Activated gamma-delta T cell treated with Interleukin-2 at 50 U/mL for 16 hours (primary cell): ENCODE data around the gene ABLIM1.
"Not testable (repeated sequence)": the region's sequence is repeated elsewhere in the genome, so short reads cannot be mapped to it uniquely, and the experiment has no call there.

ENCODE experiments used
- DNase-seq: peaks from one replicate; pipeline ENCODE4 v3.0.0-alpha.2; 2020

Gene ABLIM1

DNA sequence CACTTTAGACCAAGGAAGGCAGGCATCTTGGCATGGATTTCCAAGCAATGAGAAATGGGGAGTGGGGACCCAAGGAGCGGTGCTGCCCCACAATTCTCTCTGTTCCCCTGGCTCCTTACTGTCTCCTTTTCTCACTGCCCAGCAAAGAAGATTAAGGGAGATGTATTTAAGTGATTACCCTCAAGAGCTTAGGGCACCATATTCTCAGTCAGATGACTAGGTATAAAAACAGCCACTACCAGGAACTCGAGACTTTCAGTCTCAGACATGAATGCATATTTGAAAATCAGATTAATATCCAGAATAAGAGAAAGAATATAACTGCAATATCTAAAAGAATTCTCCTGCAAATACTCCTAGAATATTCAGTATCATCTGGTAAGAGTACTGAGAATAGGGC is at the start of gene ABLIM1:
ABLIM1 (minus strand) TSS at position 101 of the 400 bp plus-strand sequence; CDS start at position 26, 75 bp downstream.
- no peak for DNase-seq

DNA sequence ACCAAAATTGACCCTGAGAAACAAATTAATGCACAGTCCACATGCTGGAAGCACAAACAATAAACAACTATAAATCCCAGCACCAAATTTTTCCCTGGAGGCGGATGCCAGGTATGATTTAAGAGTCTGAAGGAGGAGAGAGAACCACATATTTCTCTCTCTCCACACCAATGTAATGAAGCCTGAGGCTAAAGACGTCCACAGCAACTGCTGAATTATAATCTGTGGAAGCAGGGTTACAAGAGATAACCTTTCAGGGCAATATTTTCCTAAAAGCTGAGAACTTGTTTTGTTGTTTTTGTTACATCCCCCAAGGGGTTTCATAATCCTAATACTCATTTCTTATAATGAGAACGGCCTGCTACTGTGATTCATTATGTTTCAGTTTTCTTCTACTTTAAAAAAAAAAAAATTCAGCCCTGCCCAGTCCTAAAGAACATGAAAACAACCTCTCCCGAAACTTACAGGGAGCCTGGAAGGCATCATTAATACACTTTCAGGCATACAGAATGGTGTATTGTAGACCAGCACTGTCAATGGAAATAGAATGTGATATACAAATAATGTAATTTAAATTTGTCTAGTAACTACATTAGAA is 48.5 kb upstream of the ABLIM1 start:
- no peak for DNase-seq

DNA sequence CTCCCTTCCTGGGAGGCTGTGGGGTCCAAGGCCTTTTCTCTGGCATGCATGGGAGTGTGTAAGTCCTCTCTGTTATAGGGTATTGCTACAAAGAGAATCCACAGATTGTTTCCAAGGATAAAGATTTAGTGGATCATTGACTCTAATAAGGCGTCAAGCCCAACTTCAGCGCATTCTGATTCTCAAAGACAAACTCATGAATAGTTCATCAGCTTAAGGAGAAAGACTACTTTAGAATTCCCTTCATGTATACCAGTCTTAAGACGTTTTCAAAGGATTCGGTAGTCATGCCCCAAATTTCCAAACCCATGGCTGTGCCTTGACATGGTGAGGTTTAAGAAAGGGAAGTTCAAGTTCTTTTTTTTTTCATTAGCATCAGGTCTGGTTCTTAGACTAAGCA is 46.6 kb upstream of the ABLIM1 start:
- DNase-seq, result no peak

DNA sequence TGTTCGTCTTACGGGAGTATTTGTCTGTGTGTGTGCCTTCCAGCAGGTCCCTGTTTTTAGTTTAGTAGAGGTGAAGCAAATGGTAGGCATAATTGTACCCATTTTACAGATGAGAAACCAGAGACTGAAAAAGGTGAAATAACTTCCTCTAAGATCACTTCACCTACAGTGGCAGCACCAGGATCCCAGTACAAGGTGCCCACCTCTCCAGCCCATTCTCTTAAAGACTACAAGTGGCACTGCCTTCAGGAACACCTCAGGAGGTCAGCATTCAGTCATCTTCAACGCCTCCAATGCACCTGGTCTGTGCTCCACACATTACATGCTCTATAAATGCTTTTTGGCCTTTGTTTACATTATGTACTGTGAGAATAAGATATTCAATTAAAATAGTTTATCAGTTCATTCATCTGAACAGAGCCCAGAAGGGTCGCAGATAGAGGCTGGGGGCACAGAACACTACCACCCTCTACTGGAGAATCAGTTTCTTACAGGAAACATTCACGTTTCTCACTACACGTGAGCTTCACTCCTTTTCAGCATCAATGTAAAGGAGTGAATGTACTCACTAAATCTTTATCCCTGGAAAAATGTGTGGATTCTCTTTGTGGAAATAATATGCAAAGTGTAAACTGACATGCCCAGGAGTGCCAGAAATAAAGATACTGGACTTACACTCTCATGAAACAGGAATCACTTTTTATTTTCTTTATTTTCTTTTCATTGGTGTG is 45.5 kb upstream of the ABLIM1 start:
- no peak for DNase-seq

DNA sequence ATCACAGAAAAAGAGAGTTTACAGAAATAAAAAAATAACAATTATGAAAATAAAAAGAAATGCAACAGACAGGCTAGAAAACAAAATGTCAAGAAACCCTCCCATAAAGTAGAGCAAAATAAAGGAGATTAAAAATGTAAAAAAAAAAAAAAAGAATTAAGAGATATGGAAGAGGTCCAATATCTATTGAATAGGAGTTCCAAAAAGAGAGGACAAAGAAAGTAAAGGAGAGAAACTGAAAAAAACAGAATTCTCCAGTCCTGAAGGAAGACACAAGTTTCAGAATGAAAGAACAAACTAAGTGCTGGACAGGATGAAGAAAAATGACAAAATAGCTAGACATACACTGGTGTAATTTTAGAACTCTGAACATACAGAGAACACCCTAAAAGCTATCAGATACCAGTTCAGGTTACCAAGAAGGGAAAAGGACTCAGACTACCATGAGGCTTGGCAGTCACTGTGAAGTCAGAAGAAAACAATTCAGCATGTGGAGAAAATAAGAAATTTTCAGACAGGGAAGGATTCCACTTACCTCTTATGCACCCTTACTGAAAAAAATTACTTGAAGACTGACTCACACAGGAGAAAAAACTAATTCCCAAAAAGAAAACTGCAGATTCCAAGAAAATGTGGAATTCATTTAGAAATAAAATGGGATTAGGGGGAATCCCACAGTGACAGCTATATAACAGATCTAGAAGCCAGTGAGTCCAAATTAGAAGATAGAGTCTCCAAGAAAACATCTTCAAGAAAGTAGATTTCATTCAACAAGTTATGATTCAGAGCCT is 40.4 kb upstream of the ABLIM1 start:
- DNase-seq, result no peak

DNA sequence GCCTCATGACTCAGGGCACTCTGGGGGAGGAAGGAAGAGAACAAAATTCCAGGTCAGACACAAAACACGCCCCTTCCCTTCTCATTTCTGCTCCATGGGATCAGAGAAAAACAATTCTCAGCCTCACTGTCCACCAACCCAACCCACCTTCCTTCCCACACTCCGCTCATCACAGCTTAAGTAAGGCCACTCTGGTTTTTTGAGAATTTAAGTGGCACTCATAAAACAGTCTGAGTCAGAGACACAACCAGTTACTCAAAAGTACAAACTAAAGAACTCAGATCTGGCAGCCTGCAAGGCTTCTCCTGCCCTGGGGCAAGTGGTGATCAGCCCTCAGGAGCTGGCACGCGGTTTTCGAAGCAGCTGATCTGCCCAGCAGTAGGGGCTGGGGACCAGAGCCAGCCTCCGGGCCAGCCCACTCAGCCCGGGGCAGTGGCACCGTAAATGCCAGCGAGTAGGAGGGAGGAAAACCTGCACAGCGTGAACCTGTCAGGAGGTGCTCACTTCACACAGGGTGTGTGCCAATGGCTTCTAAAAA is 39.1 kb upstream of the ABLIM1 start:
- DNase-seq, result no peak

DNA sequence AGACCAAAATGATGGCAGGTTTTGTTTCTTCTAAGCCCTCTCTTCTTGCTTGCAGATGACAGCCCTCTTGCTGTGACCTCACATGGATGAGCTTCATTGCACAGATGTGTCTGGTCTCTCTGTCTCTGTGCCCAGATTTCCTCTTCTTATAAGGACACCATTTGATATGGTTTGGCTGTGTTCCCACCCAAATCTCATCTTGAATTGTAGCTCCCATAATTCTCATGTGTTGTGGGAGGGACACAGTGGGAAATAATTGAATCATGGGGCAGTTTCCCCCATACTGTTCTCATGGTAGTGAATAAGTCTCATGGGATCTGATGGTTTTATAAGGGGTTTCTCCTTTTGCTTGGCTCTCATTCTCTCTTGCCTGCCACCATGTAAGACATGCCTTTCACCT is 38.2 kb upstream of the ABLIM1 start:
- not testable (repeated sequence) for DNase-seq

DNA sequence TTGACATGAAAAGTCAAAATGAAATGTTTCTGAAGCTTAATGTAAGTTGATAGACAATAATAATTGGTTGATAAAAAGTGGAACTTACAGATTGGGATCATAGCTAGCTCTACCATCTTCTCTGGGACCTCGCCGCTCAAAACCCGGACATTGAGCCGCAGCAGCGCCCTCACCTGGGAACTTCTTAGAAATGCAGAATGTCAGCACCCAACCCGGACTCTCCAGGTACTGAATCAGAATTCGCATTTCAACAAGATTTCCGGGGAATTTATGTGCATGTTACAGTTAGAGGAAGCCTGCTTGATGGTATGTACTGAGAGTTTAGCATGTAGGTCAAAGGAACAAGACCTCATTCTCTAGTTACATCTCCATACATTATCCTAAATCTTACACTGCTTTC is 36.7 kb upstream of the ABLIM1 start:
- DNase-seq, result no peak

DNA sequence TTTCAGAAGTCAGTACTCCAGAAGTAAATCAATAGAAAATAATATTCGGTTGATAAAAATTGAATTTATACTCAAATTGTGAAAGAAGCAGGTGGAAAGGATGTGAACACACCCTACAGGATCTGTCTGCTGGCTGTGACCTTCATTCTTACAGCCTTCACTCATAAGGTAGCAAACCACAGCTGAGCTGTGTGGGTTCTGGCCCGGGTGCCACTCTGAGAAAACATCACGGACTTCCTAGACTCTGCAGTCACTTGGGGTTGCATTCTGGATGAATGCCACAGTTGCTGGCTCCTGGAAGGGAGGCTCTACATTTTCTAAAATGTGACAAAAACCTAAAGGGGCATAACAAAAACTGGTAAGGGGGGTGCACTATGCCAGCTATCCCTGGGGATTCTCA is 36.0 kb upstream of the ABLIM1 start:
- DNase-seq, result no peak

DNA sequence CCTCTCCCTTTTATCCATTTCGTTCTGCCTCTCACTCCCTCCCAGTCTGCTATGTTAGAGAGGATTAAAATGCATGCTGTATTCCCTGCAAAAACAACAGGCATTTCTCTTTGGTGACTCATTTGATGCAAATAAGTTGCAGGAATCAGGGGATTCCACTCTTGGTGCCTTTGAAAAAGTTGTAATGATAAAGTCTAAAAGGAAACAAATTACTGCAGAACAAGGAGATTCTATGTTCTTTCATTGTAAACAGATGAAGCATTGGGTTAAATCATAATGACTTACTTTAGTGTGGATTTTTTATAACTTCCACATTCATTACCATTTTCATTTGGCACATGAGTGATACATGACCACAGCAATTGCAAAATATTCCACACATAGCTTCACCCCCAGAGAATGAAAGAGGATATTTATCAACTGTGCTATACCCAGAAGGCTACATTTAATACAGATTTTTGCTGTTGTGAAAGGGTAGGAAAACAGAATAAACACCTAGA is 33.4 kb upstream of the ABLIM1 start:
- DNase-seq, result no peak

DNA sequence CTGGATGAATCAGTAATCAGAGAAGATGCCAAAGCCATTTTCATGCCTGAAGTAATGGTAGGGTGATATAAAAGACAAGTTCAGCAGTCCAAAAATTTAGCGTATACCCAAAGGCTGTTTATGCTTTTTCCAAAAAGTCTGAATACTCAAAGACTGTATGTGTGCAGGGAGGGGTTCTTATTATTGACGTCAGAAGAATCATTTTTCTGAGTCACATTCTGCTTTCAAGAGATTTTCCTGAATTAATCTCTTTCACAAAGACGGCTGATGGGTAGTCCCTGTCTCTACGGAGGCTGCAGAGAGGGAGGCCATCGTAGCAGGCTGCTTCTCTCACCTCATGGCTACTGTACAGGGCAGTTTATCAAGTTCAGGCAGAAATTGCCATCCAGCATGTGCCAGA is 30.7 kb upstream of the ABLIM1 start:
- DNase-seq, result no peak

DNA sequence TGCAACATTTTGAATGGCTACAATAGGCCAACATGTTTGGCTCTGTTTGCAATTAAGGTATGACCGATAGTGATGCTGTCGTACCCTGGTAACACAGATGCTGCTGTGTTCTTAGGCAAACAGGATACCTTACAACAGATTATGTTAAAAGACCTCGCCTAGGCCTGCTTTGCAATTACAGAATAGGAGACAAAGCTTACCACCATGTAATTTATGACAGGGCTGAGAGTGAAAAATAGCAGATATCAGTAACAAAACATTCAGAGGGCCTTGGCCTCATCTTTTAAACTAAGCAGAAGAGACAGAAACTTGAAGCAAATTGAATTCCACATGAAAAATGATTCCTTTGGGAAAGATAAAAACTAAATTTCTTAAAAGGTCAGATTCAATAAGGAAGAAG is 29.4 kb upstream of the ABLIM1 start:
- no peak for DNase-seq

DNA sequence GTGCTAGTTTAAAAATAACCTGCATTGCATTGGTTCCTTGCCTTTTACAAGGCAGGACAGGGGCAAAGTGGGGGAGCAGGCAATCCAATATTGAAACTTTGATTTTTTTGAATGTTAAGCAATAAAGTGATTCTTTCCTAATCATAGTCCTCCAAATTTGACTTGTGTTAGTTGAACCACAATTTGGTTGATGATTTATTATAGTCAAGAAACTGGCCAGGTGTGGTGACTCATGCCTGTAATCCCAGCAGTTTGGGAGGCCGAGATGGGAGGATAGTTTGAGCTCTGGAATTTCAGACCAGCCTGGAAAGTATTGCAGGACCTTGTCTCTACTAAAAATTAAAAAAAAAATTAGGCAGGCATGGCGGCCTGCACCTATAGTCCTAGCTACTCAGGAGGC is 27.9 kb upstream of the ABLIM1 start:
- no peak for DNase-seq

DNA sequence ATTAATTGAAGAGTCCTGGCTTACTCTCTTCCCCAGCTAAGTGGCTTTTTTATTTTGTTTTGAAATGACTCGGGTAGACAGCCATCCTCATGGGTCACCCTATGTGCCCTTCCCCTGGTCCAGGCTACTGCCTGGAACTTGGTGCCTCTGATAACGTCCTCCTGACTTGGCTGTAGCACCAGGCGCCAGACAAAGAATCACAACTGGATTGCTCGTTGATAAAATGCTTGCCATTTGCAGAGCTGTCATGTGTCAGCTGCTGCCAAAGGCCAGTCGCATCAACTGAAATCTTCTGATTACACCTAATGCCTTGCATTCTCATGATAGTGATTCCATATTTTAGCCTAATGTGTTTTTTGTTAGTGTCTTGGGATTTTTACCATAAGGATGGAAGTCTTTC is 27.4 kb upstream of the ABLIM1 start:
- DNase-seq, result no peak

DNA sequence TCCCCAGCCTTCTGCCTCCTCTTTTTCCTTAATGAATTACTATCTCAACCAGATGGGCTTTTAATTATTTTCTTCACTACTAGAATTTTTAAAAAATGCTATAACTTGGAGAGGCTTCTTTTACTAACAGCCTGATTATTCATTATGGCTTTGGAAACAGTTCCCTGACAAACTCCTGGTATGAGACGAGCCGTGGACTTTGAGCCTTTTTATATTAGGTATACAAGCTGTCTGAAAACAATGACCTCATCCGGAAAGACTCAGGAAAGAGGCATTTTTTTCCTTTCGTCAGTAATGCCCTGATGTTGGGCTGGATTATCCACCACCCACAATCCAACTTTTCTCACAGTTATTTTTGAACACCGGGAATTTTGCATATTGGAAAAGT is 26.7 kb upstream of the ABLIM1 start:
- DNase-seq, result no peak

DNA sequence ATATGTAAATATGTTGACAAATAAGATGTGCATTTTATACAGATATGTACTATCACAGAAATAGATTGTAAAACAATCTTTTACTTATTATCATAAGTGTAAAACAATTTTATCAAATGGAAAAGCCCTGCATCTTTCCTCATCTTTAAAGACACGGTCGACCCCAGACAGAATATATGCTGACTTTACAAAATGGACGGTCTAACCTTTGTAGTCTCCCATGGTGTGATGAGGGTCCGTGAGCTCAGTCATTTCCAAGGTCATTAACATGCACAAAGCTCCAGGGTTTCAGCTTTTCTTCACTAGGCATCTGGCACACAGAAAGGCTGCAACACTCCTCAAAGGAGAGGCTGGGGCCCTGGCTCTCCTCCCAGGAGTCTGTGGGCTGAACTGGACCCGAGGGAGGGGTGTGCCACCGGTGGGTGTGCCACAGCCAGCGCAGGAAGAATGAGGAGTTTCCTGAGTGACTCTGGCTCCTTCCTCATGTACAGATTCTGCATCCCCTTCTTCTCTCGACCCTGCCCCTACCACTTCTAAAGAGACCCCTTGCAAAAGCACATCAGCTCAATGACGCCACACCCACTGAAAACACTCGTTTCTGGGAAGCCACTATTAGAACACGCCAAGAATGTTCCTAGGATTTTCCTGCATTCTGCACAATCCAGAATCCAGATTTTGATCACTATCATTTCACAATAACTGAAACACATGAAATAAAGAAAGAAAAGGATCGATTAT is 26.2 kb upstream of the ABLIM1 start:
- no peak for DNase-seq

DNA sequence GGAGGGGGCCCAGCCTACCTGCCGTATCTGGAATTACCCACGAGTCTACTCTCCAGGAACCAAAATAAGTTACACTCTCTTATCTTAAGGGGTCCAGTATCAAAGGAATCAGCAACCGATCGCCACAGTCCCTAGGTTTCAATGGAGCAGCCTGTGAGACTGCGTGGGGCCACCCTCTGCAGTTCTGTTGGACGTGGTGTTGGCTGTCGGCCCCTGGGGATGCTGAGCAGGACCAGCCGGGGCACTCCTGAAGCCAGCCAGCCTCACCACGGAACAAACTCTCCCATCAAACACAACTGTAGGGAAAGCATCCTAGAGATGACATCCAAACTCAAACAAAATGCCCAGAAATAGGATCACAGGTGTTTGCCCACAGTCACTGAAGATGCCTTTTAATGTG is 25.5 kb upstream of the ABLIM1 start:
- no peak for DNase-seq

DNA sequence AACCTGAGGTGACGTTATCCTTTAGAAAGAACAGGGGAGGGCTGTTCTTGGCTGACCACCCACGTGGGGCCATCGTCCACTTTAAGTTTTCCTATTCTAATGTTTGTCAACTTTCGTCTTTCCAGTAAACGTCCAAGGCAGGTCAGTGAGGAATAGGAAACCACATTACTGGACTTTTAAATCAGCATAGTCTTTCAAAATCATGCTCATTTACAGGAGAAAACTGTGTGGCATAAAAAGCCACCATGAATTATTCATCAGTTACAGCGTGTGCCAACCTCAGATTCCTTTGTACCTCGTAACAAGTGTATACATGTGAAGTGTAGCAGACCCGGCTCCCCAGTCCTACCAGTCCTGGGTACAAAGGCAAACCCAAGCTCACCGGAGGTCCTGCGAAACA is 25.1 kb upstream of the ABLIM1 start:
- no peak for DNase-seq

DNA sequence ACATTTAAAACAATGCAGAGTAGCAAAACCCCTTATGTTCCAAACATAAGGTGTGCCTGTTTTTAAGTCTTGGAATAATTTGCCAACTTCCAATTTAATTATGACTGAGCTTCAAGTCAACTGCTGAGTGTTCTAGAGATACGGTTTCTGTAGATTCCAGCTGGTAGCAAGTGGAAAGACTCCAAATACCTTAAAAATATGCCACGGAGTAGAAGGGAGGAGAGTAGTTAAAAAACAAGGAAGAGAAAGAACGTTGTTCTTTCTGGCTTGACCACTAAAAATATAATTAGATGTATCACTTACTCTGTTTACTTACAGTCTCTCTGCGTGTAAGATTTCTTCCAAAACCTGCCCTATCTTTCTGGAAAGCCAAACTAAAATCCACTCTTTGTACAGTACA is 24.5 kb upstream of the ABLIM1 start:
- no peak for DNase-seq

DNA sequence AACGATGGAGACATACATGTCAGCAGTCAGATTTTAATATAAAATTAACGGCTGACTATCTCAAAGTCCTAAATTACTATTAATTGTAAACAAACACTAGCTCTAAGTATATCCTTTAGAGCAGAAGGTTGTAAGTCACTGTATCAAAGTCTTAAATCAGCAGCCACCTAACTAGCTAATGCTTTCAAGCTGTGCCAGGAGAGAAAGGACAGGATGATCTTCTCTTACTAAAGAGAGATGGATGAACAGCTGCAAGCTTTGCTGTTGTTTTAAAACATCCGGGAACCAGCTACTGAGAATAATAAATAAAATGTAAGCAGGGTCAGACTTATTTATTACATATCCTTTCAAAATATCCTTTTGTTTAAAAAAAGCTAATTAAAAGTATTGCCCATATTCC is 24.0 kb upstream of the ABLIM1 start:
- DNase-seq, result no peak

DNA sequence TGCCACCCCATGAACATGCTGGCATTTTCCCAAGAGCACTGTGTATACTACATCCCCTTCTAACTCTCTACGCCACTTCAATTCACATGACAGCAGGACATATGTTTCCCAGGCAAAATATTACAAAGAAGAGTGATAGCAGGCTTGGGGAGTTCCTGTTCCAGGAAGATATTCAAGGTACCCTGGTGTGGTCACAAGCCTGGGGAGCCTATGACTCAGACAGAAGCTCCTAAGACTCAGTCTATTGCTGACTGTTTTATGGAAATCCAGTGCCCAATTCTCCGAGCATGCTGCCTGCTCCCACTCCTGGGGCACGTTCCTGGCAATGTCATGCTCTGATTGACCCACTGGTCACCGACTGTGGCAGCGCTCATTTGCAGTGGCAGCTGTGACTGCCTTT is 23.5 kb upstream of the ABLIM1 start:
- no peak for DNase-seq

DNA sequence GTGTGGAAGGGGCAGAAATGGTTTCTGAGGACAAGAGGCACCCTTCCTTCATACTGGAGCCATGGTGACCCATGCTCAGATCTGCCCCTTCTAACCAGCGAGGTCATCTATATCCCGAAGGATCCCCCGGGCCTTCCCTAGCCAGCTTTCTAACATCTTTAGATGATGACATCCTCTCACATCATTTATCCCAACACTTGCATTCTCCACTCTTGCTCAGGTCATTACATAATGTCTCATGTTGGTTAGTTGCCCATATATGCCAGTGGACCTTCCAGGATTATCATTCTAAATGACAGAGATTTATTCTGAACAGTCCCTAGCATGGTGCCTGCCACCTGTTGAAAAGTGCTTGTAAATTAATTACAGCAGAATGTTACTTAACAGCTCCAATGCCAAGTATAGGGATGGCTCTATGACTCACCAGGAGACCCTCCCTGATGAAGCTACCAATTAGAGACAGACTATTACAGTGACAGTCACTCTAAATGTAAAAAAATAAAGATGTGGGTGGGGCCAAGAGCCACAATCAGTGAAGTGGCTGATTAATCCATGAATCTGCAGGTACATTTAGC is 22.6 kb upstream of the ABLIM1 start:
- DNase-seq, result no peak

DNA sequence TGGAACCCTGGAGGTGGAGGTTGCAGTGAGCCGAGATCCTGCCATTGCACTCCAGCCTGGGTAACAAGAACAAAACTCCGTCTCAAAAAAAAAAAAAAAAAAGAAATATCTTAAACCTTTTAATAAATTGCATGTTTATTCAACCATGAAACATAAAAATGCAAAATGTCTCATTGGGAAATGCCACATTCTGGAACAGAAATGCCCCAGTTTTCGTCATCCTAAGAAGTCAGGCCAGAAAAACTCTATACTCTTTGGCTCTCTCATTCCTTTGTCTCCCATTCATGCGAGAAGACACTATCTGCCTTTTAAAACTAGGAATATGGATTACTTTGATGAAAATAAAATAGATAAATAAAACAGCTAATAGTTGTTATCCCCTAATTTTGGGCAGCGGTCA is 21.5 kb upstream of the ABLIM1 start:
- DNase-seq, result no peak
